Measurements from ENCODE around the gene EMP2.
"Not testable (repeated sequence)": the region's sequence is repeated elsewhere in the genome, so short reads cannot be mapped to it uniquely, and the experiment has no call there.

Gene EMP2

GRCh38 chr16:10519929-10520868, 60.2 kb downstream of the EMP2 start:
- DNase-seq, result no peak

DNA sequence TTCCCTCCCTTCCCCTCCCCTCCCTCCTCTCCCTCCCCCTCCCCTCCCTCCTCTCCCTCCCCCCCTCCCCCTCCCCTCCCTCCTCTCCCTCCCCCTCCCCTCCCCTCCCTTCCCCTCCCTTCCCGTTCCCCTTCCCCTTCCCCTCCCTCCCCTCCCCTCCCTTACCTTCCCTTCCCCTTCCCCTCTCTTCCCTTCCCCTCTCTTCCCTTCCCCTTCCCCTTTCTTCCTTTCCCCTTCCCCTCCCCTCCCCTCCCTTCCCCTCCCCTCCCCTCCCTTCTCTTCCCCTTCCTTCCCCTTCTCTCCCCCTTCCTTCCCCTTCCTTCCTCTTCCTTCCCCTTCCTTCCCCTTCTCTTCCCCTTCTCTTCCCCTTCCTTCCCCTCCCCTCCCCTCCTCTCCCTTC, 61.1 kb downstream of the EMP2 start:
- DNase-seq, result no peak

GRCh38 chr16:10518479-10519041, 61.8 kb downstream of the EMP2 start:
- no peak for DNase-seq

- DNase-seq, result no peak
Observed at GRCh38 chr16:10517868-10518267, 62.5 kb downstream of the EMP2 start.

GRCh38 chr16:10514369-10515055, 65.9 kb downstream of the EMP2 start:
- DNase-seq, result peak; percentile 52 to 61

- DNase-seq, result peak; percentile 18 to 37
Observed at GRCh38 chr16:10511829-10512228, 68.6 kb downstream of the EMP2 start.

GRCh38 chr16:10510279-10510678, 70.1 kb downstream of the EMP2 start:
- no peak for DNase-seq

- peak; percentile 34 to 61 for DNase-seq
Observed at GRCh38 chr16:10509534-10510025, 70.8 kb downstream of the EMP2 start.

GRCh38 chr16:10505286-10505685, 75.1 kb downstream of the EMP2 start:
- DNase-seq, result not testable (repeated sequence)

GRCh38 chr16:10504404-10504885, 76.0 kb downstream of the EMP2 start:
- DNase-seq, result no peak

- no peak for DNase-seq
Observed at GRCh38 chr16:10502776-10503175, 77.6 kb downstream of the EMP2 start.

DNA sequence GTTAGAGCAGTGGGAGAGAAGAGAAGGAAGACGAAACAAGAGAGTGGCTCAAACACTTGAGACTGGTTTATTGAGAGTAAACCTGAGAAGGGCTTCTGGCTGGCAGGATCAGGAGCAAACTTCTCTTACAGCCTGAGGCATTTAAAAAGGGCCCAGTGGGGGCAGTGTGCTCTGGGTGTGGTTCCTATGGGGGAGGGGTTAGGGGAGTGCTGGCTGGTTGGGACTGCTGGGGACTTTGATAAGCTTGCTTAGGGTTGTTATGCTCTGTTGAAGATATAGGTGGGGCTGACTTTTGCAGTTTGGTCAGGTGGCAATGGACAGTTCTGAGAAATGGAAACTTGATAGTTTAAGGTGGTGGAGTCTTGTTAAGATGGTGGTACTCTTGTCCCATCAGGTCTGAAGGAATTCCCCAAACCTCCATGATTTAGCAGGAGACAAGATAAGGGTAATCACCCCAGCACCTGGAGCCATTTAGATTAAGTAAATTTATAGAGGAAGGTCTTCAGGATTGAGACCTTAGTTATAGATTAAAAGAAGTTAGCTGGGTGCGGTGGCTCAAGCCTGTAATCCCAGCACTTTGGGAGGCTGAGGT, 79.3 kb downstream of the EMP2 start:
- DNase-seq, result no peak

GRCh38 chr16:10500582-10500981, 79.8 kb downstream of the EMP2 start:
- no peak for DNase-seq

DNA sequence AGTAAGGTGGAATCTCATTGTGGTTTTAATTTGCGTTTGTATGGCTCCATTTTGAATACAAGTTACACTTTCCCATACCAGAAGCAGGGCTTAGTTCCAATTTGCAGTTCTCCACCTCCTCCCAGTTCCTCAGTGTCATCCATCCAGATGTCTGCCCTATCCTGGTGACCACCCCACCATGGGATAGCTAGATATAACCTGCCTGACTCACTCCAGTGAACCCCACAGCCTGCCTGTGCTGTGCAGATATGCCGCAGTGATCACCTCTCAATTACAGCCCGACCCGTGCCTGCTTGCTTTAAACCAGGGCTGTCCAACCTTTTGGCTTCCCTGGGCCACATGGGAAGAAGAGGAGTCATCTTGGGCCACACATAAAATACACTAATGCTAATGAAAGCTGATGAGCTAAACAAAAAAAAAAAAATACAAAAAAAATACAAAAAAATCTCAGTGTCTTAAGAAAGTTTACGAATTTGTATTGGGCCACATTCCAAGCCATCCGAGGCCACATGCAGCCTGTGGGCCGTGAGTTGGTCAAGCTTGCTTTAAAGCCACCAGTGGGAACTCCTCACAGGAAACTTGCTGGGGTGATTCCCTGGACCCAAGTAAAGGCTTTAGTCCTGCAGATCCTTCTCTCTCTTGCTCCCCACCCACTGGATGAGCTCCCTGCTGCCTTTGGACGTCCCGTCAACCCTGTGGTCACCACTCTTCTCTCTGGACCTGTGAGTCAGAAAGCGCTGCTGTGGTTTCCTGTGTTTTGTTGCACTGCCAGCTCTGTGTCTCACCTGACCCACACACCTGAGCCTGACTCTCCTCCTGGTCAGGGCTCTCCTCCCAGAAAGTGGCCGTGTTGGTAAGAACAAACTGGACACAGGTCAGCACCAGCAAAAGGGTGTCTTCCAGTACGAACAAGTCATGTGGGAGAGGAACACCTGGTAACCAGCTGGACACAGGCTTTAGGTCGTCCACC, 83.0 kb downstream of the EMP2 start:
- no peak for DNase-seq

- DNase-seq, result no peak
Observed at GRCh38 chr16:10495031-10495345, 85.4 kb downstream of the EMP2 start.

DNA sequence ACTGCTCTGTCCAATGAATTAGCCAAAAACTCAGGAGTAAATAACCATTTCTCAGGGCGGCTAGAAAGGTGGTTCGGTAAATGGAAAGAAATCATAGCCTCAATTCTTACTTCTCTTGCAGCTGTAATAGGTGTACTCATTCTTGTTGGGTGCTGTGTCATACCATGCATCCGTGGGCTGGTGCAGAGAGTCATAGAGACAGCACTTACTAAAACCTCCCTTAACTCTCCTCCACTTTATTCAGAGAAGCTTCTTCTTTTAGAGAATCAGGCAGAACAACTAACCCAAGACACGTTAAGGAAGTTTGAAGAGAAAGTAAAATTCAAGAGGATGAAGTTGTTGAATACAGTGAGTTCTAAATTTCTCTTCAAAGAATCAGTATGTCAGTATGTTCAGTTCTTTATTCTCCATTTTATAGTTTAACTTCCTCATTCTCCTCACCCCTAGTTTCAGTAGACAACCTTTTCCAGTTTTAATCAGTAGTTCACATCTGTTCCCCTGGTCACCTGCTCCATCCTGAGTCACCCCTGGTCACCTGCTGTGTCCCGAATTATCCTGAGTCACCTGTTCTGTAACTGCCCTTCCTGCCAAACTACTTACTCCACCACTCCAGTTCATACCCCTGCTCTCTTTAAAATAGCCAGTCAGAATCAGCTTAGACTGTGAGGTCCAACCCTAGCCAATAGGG, 85.9 kb downstream of the EMP2 start:
- no peak for DNase-seq

- DNase-seq, result no peak
Observed at GRCh38 chr16:10493276-10493675, 87.1 kb downstream of the EMP2 start.

DNA sequence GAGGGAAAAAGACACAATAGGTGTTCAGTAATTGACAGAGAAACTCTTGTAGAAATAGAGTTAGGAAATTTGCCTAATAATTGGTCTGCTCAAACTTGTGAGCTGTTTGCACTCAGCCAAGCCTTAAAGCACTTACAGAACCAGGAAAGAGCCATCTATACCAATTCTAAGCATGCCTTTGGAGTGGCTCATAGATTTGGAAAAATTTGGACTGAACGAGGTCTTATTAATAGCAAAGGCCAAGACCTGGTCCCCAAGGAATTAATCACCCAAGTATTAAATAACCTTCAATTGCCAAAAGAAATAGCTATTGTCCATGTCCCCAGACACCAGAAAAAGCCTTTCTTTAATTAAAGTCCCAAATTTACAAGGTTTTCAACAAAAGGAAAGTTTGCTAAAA, 90.3 kb downstream of the EMP2 start:
- DNase-seq, result no peak

- no peak for DNase-seq
Observed at GRCh38 chr16:10485698-10486382, 94.6 kb downstream of the EMP2 start.

GRCh38 chr16:10485159-10485558, 95.2 kb downstream of the EMP2 start:
- no peak for DNase-seq

DNA sequence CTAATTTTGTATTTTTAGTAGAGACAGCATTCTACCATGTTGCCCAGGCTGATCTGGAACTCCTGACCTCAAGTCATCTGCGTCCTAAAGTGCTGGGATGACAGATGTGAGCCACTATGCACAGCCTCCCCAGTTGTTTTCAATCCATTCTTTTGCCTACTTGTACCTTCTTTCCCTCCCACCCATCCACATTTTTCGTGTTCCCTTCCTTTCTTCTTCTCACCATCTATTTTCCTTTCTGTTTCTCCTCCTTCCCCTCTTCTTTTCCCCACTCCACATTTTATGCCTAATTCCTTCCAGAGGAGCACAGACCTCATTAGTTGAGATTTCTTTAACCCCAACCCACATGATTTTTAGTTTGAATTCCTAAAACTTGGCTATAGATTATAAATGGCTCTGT, 100.2 kb downstream of the EMP2 start:
- DNase-seq, result no peak
